Dermis blood vessel endothelial cell (primary cell): ENCODE data around the gene ALG5. TPM values are rescaled to one million over a fixed set of nuclear protein-coding genes. Genes with fewer than 3 reads are reported as not detected.

Source experiments
- DNase-seq: peaks from one replicate; pipeline ENCODE4 v3.0.0; 2010
- total RNA-seq: library from RNA; depleted of rRNA; stranded (reverse); fragments of >200 nt; gene quantifications from 2 replicates; pipeline ENCODE4 v1.2.3, GENCODE V29; 2014

ALG5 gene
- total RNA-seq, 1 donor from 2014 or later: 44.6 TPM

DNA sequence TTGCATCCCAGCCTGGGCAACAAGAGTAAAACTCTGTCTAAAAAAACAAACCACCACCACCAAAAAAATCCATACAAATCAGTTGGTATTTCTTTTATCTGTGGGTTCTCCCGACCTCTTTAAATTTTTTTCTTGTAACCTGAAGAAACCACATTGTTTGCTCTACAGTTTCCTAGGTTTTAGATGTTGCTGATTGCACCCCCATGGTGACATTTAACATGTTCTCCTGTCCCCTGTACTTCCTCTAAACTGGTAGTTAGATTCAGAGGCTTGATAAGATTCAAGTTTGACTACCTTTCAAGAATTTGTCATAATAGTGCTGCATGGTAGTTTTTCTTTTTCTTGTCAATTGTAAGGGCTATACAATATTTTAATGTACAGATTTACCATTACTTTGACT is 24.0 kb downstream of the ALG5 start:
- DNase-seq: no peak

DNA sequence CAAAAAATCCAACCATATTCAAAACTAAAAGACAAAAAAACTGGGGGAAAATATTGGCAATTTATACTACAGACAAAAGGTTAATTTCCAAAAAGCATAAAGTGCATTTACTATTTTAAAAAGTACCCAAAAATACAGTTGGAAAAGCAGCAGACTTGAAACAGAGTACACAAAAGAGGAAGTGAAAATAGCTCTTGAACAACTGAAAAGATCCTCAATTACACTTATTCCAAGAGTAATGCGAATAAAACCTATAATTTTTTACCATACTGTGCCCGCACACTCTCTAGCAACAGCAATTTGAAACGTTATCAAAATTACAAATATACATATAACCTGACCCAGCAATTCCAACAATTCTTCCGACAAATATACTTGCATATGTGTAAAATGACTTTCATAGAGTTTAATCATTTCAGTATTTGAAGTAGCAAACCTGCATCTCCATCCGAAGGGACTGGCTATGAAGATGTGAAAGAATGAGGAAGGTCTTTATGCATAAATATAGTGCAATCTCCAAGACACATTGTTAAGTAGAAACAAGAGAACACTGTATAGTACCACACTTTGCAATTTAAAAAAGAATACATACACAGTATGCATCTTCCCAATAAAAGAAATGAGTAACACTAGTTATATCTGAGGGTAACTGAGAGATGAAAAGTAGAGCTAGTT is 25.4 kb downstream of the ALG5 start:
- DNase-seq: no peak

DNA sequence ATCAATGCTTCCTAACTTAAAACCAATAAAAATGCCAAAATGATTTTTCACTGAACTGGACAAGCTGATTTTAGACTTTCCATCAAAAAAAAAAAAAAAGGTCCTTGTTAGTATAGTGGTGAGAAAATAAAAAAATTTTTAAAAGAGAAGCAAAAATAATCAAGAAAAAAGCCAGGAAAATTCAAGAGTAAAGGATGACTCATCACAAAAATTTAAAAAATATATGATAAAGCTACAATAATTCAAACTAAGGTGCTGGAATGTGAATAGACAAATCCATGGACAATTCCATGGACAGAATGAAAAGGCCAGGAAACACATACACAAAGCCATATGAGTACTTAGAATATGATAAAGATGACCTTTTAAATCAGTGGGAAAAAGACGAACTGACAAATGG is 26.1 kb downstream of the ALG5 start:
- no peak for DNase-seq

DNA sequence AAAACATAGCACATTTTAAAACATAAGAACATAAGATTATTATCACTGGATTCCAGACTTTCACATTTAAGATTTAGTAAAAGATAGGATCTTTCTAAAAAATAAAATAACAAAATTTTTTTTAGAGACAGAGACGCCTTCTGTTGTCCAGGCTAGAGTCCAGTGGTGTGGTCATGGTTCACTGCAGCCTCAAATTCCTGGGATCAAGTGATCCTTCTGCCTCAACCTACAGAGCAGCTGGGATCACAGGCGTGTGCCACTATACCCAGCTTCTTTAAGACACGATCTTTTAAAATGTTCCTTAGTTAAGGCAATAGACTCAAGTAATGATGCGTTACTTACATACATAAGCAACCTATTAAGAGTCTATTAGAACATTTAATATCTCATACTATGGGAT is 32.7 kb downstream of the ALG5 start:
- no peak for DNase-seq

DNA sequence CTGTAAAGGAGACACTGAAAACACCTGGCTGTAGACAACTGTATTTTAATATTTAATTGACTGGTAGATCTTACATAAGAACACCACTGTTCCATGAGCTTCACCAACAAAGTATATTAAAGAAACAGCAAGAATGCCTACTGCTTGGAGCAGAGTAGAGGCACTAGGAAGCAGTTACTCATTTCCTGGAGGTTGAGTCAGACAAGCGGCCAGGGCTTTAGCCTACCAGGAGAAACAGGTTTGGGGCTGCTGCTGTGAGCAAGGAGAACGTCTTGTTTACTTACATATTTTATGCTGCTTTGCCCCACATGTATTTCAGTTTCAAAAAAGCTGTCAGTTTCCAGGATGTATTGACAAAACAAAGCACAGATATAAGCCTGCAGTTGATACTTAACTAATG is 33.4 kb downstream of the ALG5 start:
- peak; percentile 95 for DNase-seq

DNA sequence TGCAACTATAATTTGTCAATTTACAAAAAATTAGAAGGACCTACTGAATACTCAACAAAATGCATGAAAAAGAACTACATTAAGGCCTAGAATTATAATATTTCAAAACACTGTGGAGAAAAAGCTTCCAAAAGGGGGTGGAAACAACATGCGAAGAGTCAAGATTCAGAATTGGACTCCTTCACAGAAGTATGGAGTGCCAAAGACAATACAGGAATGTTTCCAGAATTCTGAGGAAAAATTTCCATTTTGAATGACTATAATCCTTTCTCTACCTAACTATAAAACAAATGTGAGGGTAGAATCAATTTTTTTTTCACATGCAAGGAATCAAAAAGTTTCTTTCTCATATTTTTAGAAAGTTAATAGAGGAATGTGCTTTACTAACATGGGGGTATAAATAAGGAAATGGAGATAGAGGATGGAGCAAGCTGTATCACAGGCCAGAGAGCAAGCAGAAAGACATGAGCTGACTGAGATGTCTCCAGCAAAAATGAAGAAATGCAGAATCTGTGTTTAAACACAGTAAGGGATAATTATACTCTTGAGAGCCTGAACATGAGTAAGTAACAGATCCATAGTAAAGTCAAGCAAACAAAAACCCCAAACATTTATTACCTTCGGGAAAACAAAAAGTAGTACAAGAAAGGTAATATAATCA is 39.6 kb downstream of the ALG5 start:
- no peak for DNase-seq

DNA sequence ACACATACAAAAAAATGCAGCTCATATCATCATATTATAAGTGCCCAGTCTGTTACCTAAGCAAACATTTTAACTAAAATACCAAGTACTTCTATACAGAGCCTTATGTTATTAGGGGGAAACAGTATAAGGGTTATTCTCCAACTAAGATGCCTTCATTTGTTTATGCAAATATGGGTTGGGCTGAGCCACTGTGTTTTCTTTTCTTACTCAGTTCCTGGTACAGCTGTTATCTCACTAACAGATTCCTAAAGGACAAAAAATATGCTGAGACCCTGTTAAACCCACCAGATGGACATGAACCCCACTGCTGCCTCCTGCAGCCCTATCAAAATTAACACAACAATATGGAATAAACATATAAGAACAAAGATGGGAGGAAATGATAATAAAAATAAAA is 44.6 kb downstream of the ALG5 start:
- peak; percentile 13 for DNase-seq

DNA sequence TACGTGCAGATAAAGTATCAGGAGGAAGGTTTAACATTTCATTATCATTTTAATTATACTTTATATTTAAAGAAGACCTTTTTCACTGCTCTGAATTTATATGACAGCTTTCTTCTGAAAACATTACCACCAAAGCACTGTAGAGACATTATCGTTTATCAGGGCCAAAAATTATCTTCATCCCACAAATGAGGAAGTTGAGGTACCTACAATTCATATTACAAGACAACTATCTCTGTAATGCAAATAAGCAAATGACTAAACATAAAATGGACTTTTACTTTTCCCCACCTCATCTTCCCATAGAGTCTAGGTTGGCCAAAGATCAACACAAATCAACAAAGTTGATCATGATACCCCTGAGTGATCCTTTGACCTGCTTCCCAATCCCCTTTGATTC is 48.2 kb downstream of the ALG5 start:
- DNase-seq: no peak

DNA sequence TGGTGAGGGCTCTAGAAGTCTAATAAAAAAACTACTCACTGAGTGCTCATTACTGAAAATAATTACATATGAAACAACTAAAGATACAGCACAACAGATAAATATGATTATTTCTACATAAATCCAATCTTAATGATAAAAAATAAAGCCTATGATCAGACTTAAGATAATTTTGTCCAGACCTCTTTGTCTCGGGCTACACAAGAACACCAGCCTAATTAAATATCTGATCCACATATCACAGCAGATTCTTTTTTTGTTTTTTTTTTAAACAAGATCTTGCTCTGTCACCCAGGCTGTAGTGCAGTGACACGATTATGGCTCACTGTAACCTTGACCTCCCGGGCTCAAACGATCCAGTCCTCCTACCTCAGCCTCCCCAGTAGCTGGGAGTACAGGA is 48.8 kb downstream of the ALG5 start:
- no peak for DNase-seq

DNA sequence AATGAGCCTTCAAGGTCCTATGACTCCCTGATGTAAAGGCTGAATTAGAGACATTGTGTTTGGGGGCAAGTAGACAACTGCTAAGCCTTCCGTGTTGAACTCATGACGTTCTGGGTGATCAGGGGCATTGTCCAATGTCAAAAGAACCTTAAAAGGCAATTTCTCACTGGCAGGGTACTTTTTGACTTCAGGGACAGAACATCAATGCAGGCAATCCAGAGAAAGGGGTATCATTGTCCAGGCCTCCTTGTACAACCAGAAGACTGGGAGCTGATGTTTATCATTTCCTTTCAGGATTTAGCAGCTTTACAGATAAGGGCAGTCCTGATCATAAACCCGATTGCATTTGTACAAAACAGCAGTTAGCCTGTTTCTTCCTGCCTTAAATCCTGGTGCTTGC is 54.1 kb downstream of the ALG5 start:
- DNase-seq: peak; percentile 52

DNA sequence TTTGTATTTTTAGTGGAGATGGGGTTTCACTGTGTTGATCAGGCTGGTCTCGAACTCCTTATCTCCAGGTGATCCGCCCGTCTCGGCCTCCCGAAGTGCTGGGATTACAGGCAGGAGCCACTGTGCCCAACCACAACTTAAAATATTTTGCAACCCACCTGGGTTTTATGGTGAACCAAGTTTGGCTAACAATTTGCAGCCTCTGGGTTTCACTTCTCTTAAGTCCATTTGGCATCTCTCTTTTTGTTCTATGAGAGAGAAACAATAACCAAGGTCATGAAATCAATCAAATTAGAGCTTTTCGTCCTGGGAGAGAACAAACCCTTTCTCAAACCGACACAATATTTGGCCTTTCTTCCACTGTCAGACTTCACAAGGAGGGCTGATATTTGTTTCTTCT is 73.5 kb downstream of the ALG5 start:
- no peak for DNase-seq

DNA sequence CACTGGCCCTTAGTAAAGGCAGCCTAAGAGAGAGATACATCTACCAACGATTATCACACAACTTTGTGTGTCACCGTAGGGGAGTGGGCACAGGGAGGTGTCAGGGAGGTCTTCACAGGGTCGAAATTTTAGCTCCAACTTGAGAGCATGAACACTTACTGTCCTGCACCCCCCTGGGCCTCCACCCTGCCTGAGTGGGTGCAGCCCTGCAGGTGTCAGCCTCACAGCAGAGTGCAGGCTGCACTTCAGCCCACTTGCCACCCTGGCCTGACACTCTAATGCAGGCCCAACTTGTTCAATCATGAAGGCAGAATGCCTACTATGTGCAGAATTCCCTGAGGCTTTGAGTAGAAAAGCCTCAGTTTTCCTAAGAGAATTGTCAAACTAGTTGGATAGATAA is 75.1 kb downstream of the ALG5 start:
- DNase-seq: no peak

DNA sequence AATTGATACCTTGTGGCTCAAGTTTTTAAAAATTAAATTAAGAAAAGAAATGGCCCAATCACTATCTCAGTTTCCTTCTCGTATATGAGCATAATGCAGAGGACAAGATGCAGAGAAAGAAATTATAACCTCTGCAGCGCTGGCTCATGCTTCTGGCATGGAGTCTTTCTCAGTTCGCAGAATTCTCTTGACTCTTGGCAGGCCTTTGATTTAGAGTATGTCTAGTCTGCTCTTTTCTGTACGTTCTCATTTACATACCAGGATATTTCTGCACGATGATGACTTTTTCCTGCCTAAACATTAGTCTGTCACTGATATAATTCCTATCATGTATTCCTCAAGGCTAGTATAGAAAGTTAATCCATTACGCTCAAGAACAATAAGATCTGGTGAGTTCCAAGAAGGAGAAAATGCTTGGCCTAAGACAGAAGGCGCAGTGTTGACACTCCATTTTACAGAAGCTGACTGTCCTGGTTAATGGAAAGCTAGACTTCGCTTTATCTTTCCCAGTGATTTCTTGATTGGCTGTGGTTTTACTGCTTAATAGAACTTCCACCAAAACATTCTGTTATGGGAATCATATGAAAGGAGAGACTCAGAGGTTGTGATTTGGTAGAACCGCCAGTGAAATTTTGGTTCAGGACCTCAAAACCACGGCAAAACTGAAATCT is 77.4 kb downstream of the ALG5 start:
- no peak for DNase-seq

DNA sequence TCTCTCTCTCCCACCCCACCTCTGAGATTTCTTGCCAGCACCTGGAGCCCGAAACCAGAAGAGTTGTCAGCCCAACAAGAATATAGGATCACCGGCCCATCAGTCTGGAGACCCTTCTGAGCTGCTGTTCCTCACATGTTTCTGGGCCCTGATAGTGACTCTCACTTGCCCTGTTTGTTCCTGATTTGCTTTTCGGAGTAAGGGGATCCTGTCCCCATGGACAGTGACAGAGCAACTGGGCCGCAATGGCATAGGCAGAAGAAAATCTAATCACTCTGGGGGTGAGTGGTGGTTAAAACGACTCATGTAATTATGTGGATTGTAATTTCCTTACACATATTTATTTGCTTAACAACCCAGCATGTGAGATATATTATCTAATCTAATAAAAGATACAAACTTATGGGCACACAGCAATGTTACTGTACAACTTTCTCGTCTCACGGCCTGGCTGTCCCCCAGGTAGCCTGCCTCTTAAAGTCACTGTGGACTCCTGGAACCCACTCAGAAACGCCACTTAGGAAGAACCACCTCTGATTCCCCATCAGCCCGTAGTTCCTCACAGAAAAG is 78.4 kb downstream of the ALG5 start:
- DNase-seq: no peak

DNA sequence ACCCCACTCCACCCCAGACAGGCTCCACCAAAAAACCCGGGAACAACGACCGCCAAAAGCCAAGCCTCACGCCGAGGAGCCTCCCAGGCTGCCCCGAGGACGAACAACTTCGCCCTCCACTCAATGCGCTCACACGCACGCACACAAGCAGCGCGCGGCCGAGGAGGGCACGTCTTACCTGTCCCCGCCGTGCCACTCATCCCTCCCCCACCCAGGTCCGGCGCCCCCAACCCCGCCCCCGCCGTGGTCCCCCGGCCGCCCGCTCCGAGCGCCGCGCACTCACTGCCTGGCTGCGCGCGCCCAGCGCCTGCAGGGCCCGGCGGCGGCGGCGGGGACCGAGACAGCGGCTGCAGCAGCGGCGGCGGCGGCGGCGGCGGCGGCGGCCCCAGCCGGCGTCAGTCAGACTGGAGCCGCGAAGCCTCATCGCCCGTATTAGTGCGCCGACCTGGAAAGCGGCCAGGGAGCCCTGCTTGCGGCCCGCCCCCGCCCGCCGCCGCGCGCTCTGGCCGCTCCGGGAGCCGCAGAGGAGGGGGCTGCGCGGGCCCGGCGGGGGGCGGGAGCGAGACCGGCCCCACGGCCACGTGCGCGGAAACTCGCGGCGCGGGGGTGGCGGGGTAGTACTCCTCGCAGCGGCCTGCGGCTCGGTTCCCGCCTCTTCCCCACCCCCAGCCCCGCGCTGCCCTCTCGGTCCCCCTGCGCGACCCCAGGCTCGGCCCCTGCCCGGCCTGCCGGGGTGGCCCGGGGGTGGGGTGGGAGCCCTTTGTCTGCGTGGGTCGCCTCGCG is 79.1 kb downstream of the ALG5 start, which contains the start of gene SMAD9:
Gene SMAD9 (minus strand): TSS at position 406 of the 783 bp plus-strand sequence. CDS start 40,549 bp downstream, outside the sequence.
- peak; percentile 83 for DNase-seq

DNA sequence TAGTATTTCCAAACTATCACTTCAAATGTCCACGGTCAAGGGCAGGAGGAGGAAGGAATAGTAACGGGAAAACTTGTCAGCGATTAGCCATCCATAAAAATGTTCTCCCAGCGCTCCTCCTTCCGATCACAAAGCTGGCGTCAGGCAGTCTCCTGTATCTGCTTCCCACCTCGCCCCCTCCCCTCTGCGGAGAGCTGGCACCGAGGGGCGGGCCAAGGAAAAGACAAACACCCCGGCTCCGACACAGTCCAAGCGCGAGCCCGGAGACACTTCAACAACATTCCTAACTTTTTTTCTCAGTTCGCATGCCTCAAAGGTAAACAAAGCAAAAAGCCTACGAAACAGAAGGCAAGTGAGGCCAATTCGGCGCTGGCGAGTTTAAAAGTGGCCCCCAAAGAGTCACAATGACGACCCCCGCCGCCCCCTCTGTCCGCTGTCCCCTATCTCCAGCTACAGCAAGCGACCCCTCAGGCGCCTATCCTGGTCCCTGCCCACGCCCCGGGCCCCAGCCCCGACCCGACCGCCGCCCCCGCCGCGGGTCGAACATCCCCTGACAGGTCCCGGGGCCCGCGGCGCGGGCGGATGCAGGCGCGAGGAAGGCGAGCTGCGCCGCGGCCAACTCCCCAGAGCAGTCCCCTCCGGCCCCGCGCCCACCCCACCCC is 79.8 kb downstream of the ALG5 start:
- DNase-seq: peak; percentile 65

DNA sequence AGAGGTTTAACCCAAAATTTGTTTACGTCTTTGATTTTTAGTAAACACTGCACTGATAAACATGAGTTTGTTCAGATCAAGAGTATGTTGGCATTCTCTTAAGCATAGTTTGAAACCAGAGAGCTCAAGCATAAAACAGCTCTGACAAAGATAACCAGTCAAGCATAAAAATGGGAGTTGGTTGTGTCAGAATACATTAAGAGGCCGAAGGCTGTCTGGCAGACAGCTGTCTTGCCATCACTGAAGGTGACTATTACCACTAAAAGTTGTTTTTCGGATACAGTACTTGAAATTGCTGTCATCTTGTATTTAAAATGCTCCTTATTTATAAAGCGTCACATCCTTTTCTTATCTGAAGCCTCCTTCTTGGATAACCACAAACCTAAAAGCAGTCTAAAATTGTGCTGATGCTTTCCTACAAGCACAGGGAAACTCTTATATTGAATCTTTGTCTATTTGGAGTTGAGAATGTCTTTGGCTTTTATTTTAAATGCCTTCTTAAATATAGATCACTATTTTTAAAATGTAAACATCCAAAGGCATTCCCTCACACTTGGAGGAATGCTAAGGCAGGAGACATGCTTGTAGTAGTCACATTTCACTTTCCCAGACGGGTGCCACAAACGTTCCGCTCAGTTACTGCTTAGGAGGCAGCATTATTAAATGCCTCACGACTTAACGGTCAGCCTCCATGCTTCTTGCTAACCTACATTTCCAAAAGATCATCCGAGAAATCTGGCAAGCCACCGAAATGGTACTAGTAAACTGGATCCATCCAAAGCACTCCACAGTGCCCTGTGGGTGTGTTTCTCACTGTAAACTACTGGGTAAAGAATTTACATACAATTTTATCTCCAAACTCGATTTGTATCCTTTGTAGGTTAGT is 80.7 kb downstream of the ALG5 start:
- peak; percentile 49 for DNase-seq

DNA sequence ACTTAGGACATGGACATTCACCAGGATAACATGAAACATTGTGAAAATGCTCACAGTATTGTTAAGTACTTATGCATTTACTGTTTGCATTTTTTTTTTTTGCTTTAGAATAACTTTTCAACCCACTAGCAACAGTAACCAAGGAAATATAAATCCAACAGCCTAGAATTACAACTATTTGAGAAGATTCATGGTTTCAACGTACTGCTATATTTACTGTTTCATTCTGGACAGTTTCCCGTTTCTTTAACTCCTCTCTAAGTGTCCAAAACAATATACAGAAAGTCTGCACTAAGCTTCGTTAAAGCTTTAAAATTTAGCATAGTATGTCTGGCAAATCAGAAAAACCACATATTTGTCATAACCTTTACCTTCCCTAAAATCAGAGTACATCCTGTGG is 81.8 kb downstream of the ALG5 start:
- no peak for DNase-seq

DNA sequence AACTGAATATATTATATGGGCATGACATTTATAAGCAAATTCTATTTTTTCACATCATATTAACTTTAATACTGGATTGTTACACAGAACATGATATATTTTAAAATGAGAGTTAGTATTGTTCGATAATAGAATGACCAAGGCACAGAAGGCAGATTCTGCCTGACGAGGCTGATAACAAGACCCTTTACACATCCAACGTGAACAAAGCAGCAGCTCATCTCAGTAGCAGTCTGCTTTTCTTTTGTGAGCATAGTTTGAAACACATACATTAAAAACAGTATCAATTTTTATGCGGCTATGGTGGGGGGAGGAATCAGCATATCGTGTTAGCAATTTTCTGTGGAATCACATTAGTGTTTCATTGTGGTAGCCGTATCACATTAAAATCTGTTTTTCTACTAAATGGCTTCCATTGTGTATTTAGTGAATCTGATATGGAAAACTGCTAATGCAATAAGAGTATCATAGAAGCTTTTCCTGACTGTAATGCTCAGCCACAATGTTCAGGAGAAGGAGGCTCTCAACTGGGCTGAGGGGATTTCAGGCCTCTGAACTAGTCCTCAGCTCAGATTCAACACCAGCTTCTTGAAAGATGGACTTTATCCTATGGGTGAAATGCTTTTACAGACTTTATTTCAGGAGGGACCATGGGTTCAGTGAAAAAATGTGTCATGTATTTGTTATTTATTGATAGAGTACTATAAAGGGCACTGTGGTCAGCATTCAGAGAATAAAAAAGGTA is 83.1 kb downstream of the ALG5 start:
- no peak for DNase-seq

DNA sequence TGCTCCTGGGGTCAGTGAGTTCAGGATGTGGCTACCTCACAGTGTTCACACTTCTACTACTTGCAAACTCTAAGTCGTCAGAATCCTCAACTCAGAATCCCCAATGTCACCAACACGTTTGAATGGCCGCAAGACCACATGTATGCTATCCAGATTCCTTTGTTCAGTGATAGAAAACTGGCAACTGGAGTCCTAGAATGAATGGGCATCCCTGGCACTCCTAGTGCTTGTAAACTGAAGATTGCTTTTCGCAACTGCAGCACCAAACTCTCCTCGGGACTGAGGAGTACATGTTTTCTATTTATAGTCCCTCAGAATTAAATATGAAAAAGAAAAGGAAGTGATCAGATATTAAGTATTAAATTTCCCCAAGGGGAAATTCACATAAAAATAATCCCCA is 84.0 kb downstream of the ALG5 start:
- no peak for DNase-seq

DNA sequence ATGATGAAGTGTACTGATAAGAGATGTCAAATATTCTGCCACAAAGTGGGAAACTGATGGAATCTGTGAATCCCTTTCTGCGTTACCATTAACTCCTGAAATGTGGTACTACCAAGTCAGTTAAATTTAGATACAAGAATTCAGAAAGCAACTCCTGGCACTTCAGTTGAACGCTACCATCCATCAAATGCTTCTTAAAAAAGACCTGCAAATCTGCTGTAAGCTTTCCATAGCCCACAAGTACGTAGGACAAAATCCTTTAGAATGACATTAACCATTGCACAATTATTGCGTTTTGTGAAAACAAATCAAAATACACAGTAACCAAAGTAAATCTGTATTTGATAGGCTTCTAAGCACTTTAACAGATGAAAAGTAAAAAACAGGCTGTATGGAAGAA is 84.5 kb downstream of the ALG5 start:
- DNase-seq: no peak
